ENCODE measurements around the gene SUSD4.

SUSD4 gene

DNA sequence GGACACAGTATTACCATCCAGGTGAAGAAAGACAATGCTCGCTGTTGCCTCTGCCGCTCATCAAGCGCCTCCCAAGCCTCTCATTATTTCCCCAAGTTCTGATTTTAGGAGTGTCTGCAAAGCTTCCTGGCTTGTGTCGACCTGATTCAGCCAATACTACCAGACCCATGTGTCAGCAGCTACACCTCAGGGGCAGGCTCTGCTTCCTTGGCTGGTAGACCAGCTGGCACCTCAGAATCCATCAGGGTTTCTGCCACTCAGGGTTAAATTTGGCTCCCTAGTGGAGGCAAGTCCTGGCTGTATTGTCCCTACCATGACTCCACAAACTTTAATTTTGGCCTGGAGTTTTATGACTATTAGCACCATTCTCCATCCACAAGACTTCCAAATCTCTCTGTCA lies 35.4 kb downstream of the SUSD4 start:
- no peak for DNase-seq

DNA sequence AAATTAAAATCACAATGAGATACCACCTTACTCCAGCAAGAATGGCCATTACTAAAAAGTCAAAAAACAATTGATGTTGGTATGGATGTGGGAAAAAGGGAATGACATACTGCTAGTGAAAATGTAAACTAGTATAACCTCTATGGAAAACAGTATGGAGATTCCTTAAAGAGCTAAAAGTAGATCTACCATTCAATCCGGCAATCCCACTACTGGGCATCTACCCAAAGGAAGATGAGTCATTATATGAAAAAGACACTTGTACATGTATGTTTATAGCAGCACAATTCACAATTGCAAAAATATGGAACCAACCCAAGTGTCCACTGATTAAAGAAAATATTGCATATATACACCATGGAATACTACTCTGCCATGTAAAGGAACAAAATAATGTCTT lies 37.2 kb downstream of the SUSD4 start:
- no peak for DNase-seq

DNA sequence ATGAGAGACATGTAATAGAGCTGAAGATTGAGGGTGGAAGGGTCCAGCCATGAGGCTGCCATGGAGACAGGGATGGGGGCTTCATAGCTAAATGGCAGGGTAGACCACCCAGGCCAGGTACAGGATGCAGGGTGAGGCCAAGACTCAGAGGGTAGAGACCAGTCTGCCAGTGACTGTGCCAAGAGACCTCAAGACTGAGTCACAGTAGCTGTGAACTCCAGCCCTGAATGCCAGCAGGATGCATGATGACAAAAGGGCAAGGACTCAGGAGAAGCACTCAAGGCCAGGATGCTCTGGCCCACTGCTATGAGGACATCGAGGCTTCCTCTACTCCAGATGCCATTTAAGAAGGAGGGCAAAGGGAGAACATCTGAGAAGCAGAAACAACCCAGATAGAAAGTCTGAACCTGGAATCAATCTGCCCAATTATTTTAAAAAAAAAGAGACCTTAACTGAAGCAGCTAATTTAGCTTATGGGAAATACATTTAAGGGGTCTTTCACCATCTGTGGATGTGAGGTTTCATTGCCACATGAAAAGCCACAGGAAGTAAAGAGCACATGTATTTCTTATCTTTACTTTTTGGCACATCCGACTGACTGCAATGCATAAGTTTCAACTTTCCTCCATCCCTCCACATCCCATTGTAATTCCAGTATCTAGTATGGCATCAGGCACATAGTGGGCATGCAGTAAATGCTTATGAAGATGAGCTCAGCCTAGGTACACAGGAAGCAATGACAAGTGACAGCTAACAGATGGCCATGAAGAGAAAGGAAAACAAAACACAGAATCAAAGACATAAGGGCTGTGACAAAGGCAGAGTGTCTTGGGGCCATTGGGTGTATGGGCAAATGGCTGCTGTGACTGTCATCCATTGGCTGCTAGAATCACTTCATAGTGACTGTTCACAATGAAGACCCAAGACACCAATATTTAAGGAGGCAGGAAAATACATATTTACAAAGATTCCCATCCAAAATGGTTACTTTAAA lies 40.2 kb downstream of the SUSD4 start:
- DNase-seq = no peak

DNA sequence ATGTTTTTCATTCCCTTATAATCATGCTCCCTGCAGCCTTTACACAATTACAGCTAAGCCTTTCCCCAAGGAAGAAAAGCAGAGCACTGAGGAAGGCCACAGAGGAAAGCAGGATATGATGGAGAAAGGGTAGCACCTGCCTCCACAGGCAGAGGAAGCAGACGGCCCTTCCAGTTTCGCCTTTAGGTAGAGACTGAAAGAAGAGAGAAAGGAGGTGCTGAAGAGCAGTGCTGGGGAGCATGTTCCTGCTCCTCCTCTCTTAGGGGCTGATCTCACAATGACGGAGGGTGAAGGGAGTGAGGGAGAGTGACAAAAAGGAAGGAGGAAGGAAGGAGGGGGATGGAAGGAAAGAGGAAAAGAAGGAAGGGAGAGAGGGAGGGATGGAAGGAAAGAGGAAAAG lies 41.1 kb downstream of the SUSD4 start:
- DNase-seq = no peak

DNA sequence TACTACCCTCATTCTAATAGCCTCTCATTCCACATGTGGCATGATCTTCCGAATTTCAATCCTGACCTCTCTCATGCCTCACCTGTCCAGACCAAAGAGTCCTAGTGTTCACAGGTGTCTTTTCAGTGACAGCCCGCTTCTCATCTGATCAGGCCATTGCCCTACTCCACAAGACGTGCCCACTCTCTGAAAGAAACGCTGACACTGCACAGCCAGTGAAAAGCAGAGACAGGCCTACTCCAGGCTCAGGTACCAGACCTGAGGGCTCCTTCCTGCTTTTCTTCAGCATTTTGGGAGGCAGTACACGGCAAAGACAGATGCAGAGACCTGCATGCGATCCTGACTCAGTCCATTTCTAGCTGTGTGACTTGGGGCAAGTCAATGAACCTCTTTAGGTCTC lies 43.0 kb downstream of the SUSD4 start:
- DNase-seq = no peak

DNA sequence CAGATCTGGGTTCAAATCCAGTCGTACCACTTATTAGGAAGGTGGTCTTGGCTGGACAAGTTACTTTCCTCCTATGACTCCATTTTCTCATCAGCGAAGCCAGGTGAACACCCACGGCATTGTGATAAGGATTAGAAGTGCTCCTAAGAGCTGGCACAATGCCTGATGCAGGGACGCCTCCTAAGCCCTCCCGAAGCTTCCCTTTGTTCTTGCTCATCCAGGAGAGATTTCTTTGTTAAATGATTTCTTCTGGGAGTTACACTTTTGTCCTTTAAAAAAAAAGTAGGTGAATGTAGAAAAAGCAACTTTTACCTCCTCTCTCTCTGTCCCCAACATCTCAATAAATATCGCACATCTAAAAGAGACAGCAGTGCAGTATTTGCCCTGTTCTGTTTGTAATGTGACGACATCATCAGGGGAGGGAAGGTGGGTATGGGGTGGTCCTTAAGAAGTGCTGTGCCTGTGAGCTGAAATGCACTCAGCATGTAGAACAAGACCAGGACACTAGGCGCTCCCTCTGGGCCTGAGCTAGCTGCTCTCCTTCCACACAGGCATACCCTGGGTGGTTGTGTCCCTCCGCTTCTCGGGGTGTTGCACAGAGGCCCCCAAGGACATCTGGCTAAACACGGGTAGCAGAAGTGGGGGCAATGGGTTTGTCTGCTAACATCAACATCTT lies 43.9 kb downstream of the SUSD4 start:
- DNase-seq = peak; percentile 57

DNA sequence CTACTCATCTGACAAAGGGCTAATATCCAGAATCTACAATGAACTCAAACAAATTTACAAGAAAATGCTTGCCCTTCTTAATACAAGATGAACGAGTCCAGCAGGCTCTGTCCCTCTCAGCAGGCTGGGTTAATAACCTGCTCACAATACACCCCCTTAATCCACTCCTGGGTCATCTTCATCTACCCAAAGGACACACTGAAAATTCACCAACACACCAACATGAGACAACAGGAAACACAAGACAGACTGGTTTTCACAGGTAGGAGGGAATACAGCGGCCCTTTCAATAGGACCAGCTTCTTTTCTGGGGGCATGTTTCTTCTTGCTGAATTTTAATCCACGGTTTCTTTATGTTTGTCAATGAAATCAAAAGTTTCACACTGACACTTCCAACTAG lies 44.6 kb downstream of the SUSD4 start:
- DNase-seq = peak; percentile 52

DNA sequence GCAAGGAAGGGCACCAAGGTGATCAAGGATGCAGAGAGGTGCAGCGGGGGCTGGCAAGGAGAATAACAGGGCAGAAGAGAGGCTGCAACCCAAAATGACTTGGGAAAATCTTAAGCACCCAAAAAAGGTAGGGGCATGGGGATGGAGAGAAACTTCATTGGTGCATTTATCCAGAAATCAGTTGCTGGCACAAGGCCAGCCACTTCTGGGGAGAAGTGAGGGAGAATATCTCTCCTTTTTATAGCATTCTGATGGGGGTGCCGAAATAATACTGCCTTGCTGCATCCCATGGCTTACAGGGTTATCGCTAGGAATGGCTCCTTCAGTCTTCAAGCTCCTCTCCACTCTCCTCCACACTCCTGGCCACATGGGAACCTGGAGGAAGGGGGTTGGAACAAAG lies 47.9 kb downstream of the SUSD4 start:
- no peak for DNase-seq

DNA sequence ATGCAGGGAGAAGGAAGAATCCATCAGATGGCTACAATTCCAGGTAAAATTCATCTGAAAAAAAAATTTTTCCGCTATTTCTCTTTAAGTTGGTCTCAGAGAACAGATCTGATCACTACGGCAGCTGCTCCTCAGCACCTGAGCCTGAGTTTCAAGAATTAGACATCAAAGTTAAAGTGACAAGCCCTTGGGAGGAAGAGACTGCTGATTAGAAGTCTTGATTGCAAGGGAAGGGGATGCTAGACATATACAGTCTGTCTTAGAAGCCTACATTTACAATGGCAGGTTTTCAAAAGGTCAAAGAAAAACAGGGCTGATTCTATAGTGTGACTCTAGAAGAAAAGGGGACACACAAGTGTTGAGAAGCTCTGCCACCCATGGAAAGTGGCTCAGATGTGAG lies 48.3 kb downstream of the SUSD4 start:
- DNase-seq = no peak

DNA sequence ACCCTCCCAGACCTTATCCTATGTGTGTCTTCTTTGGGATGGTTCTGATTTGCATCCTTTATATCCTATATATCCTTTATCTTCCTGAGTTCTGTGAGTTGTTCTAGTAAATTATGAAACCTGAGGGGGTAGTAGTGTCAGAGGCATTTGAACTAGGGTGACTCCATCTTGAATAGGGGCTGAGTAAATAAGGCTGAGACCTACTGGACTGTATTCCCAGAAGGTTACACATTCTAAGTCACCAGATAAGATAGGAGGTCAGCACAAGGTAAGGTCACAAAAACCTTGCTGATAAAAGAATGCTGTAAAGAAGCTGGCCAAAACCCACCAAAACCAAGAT lies 50.6 kb downstream of the SUSD4 start:
- DNase-seq = no peak

DNA sequence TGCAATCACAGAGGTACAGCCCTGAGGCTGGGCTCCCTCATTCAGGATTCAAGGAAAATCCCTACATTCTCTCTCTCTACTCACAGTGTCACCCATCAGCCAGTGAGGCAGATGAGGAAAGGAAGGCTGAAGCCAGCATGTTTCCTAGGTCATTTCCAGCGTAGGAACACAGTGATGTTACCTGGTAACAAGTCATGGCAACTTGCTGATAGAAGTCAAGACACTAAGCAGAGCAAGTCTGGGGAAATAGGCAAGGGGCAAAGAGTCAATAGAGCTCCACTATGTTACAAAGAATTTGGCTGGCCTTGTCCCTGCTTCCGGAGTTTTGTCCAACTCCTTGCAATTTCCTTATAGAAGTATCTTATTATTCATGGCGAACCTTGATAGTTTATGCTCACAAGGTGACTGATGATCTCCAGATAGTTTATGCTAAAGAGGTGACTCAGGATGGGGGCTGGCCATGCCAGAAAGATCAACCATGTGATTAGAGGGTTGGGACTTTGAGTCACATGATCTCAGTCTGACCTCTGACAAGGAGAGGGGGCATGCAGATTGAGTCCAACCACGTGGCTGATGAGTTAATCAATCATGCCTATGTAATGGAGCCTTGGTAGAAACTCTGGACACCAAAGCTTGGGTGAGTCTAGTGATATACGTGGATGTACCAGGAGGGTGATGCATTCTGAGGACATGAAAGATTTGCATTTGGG lies 51.1 kb downstream of the SUSD4 start:
- DNase-seq = no peak

DNA sequence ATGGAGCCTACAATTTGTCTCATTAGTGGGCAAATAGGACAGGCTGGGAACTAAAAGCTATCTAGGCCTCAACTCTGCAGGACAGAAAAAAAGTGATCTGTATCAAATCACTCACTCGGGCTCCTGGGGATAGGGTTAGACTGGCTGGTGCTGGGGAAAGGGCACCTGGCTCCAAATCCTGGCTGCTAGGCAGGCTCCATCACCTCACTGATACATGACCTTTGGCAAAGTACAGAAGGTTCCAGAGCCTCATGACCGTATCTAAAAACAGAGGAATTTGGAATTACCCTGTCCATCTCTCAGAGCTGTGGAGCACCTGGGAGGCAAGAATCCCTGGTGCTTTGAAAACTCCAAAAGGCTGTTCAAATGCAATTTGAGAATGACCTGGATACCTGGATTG lies 51.7 kb downstream of the SUSD4 start:
- DNase-seq = no peak

DNA sequence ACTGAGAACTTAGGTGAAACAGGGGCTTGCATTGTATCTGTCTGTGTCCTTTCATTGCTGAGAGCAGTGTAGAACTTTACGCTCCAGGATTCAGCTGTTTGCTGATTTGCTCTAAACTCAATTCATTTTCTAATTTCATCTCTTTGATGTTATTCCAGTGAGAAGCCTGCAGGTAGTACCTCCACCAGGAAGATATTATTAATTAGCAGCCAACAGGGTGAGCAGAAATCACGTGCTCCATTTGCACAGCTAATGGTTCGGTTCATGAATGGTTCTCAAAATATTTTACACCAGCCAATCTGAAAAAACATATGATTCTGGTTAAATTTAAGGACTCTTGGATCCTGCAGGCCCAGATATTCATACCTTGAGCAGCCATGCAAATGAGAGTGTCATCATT lies 52.1 kb downstream of the SUSD4 start:
- no peak for DNase-seq

DNA sequence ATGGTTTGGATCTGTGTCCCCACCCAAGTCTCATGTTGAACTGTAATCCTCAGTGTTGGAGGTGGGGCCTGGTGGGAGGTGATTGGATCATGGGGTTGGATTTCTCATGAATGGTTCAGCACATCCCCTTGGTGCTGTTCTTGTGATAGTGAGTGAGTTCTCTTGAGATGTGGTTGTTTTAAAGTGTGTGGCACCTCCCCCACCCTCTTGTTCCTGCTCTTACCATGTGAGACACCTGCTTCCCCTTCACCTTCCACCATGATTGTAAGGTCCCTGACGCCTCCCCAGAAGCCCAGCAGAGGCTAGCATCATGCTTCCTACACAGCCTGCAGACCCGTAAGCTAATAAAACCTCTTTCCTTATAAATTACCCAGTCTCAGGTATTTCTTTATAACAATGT lies 55.8 kb downstream of the SUSD4 start:
- no peak for DNase-seq

DNA sequence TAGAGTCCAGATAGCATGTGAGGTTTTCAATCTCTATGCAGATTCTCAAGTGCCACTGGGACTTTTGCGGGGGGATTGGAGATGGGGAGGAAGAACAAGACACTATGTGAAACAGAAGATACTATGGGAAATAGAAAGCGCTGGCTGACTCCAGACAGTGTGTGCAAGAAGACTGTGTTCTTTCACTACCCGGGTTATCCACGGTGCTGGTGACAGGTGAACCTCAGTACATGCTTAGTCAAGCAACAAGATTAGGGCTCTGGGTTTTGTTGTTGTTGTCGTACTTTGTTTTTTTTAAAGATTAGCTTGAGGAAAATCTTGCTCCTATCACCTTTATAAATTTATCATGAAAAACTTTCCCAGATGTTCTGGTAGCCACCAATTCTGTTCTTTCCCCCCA lies 56.4 kb downstream of the SUSD4 start:
- DNase-seq = no peak

DNA sequence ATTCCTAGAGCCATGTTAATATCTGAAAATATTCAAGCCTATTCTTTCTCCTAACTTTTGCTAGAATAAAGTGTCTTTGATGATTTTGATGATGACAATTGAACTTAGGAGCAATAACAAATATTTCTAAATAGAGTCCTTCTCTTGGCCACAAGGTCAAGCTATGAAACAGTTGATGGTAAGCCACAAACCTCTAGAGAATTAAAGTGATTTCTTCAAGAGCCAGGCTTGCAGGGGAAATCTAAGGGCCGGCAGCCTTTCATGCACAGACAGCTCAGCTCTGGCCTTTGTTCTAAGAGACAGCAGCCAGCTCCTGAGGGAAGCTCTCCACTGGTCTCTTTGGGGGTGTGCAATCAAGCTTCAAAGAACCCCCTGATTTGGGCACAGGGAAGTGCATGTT lies 59.0 kb downstream of the SUSD4 start:
- no peak for DNase-seq

DNA sequence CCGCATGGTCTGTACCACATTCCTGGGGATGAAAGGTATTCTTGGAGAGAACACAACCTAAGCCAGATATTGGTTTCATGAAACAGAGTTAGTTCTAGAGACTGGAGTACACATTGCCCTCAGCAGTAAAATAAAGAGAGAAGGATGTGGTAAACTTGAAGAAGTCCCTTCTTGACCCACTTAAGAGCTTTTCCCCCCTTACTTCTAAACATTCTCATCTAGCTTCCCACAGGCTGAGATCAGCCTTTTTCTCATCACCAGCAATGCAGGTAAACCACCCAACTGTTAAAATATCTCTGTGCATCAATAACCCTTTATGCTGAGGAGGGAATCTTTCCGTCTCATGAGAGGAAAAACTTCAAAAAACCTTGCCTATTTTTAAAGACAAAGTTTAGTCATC lies 62.6 kb downstream of the SUSD4 start:
- no peak for DNase-seq

DNA sequence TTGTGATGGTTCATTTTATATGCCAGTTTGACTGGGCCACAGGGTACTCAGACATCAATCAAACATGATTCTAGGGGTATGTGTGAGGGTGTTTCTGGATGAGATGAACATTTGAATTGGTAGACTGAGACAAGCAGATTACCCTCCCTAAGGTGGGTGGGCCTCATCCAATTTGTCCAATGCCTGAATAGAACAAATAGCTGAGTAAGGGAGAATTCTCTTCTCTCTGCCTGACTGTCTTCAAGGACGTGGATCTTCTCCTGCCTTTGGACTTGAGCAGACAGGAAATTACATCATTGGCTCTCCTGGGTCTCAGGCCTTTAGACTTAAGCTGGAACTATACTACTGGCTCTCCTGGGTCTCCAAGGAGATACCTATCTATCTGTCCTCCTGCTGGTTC lies 64.4 kb downstream of the SUSD4 start:
- DNase-seq = no peak

DNA sequence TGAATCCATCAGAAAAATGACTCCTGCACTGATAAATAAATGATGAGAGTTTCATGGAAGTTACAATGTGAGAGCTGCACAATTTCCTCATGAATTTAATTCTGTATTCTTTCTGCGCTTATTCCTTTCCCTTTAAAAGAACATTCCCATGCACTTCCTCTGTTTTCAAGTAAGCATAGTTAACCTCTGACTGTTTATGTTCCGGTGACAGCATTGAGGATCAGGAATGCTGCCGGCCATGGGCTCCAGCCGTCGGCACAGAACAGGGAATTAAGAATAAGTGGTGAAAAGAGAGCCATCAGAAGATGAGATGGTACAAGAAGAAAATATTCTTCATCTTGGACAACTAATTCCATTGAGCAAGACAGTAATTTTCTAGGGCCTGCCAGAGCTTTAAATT lies 65.3 kb downstream of the SUSD4 start:
- no peak for DNase-seq

DNA sequence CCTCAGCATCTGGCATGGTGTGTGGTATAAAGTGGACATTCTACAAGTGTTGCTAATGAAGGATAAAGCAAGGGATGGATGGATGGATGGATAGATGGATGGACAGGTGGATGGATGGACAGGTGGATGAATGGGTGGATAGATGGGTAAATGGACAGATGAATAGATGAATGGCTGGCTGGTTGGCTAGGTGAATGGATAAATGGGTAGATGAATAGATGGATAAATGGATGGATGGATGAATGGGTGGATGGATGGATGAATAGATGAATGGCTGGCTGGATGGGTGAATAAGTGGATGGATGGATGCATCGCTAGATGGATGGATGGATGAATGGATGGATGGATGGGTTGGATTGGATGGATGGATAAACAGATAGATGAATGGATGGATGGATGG lies 66.2 kb downstream of the SUSD4 start:
- no peak for DNase-seq

DNA sequence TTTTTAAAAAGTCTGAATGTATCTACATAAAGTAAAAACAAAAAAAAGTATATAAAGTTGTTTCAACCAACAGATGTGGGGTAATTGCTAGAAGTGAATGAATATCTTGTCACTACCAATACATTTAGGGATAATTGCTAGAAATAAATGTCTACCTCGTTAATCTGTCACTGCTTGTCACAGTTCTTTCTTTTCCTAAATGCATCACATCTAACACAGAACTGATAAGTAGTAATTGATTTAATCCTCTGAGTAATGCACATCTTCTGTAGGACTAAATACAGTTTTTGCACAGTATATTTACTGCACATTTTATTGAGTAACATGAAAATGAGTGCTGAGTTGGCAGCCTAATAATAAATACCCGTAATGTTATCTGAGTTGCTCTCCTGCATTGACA lies 72.2 kb downstream of the SUSD4 start:
- DNase-seq = no peak

DNA sequence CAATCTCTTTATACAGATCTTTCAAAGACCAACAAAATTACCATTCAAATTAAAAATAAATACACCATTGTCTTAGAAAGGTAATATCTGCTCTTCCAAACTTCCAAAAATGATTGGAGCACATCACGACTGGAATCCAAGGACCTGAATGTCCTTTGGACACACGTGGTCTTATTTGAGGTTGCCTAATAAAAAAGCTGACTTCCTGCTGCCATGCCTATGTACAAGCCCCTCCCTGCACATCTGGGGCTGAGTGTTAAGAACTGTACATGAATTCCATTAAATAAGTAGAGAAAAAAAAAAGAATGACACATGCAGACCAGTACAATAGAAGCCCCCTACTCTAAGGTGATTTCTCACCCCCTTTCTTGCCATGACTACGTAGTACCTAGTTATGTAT lies 73.6 kb downstream of the SUSD4 start:
- no peak for DNase-seq

DNA sequence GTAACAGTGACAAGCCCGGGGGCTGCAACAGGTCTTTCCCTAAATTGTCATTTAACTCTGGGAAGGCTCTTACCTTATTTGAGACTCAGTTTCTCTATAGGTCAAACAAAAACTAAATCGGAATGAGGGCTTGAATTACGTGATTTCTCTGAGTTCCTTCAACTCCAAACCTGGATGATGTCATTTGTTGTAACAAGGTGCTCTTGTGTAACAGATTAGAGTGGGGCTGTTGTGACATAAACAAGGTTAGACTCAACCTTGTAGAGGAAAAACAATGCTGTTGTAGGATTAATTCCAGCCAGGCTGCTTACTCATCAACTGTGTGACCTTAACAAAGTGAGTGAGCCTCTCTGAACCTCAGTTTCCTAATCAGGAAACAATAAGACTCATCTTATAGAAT lies 74.4 kb downstream of the SUSD4 start:
- DNase-seq = no peak

DNA sequence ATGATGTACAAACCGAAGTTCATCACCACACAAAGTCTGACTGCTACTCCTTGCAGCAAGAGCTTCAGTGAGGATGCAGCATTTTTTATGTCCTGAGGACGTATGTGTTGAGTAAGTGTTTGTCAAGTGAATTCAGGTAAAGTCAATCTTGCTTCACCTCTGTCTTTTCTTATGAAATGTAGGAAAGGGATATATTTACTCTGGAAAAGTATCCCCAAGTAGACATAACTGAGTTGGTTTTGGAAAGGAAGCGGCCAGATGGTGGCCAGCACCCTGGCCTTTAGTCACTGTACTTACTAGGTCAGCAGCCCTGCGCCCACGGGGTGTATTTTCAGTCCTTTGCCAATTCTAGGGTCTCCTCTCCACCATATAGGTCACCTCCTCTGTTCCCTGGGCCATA lies 75.2 kb downstream of the SUSD4 start:
- DNase-seq = no peak
